HG02588 (cell line): Measurements from ENCODE around the gene LRP1B.
"Not testable (repeated sequence)": the region's sequence is repeated elsewhere in the genome, so short reads cannot be mapped to it uniquely, and the experiment has no call there.

Experiments used
- ATAC-seq: cut with Tn5 transposase; IDR thresholded peaks from one replicate; pipeline ENCODE4 v1.9.1; 2021; ENCODE audit warnings: mild to moderate bottlenecking, moderate library complexity; ENCODE audit not compliant: unreplicated experiment

Gene LRP1B

DNA sequence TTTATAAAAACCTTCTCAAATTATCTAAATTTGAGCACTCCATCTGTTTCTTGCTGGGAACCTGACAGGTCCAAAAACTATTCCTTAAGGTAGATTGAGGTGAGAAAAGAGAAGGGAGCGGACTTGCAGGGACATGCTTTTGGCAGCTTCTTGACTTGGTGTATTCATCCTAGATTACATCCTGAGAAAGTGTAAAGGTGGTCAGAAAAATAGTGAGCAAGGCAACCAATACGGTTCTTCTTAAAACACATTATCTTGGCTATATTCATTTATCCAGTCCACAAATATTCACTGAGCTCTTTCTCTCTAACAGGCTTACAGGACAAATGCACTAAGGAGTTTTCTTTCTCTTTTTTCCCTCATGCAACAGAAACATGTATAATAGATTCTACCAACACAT lies 230.0 kb downstream of the LRP1B start:
- ATAC-seq = no peak

DNA sequence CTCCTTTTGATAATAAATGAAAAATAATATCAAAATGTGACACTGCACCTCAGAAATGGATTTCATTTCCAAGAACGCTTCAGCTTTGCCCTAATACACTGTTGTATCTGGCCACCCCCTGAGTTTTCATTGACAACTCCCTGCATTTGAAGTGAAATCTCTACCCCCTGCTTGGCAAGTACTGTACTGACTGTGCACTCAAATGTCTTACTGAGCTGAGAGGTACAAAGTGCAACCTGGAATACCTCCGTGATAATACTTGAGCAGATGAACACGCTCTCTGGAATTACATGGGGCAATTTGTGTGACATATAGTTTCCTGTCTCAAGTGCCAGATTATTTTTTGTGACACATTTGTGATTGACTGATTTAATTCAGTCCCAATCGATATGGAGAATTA lies 231.1 kb downstream of the LRP1B start:
- ATAC-seq = no peak

DNA sequence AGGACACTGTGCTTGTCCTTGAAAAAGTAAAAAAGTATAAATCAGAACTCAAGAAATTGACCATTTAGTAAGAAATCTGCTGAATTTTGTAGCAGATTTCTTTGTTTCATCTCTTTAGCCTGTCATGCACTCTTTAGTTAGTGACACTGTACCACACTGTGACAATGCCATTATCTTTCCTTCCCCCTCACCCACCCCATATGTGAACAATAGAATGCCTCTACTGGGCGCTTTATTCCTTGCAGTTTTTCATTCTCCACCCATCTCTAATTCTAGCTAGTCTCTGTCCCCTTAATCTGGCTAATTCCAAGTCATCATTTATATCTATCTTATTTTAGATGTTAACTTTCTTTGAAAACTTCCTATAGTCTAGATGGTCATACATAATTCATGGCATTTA lies 241.0 kb downstream of the LRP1B start:
- ATAC-seq = no peak

DNA sequence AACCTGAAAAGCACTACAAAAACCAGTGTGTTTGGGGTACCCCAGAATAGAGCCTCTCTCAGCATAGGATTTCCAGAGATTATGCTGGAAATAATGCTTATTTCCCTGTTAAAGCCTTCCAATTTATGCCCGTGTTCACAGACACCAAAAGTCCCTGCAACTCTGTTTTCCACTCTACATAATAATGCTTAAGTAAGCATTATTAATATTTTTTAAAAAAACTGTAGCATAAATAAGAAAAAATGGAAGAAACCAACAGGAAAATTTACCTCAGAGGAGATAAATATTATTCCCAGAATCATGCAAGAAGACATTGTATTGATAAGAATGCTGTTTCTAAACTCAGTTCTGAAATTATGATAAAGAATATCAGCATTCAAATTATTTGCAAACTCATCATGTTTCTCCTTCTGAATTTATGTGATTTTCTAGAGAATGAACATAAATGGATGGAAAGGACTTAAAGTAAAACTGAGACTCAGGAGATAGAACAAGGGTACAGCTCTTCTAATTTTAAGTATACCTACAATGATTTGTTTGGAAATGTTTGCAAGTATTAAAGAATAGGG lies 241.7 kb downstream of the LRP1B start:
- ATAC-seq = no peak

DNA sequence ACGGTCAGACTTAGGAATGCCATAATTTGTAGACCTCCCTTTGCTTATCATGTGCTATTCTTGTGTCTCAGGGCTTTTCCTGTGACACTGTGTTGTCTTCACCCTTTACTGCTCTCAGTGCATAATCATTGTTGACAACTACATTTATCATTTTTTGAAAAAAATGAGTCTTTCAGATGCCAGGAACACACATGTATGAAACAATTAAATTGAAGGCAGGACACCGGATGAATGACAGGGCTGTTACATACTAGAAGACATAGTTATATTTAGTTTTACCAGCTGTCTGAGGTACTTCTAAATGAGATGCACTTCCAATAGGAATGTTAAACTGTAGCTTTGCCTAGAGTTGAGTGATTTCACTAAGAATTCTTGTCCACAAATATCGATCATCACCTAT lies 243.5 kb downstream of the LRP1B start:
- no peak for ATAC-seq

DNA sequence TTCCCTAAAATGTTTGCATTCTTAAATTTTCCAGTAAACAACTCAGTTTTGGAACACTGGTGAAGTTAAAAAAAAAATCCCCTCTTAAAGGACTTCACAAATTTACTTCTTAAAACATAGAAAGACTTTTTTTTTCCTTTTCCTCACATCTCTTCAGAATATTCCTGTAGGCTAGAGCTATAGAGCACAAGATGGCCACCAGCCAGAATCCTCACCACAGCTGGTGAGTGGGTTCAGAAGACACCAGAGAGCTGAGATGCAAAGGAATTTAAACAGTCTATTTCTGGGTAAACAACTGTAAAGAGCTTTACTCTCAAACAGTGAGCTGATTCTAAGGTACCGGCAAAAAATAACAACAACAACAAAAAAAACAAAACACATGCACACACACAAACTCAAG lies 252.8 kb downstream of the LRP1B start:
- ATAC-seq = no peak

DNA sequence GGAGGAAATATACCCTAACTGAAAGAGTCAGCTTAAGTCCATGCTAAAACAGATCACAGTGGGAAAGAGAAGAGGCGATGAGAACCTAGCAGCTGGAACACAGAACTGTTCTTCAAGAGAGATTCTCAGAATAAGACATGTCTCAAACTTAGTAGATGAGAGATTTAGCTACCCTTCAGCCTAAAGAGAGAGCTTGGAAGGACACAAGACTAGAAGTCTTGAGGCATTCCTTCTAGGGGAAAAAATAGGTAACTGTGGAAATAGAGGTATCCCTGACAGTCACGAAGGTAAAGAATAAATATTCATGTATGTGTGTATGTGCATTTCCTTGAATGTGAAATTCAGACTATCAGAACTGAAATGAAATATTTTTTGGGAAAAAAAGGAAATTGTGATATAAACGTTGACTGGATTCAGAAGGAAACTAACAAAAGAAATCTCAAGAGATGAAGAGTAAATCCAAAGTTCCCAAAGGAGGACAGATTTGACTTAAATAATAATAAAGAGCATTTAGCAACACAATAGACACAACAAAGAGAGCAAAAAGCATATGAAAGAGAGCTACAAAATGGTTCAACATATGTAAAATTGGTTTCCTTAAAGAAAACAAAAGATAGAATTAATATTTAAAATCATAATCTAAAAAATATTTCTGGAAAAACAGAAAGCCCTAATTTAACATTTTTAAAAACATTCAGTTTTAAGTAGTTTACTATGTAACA lies 258.7 kb downstream of the LRP1B start:
- no peak for ATAC-seq

DNA sequence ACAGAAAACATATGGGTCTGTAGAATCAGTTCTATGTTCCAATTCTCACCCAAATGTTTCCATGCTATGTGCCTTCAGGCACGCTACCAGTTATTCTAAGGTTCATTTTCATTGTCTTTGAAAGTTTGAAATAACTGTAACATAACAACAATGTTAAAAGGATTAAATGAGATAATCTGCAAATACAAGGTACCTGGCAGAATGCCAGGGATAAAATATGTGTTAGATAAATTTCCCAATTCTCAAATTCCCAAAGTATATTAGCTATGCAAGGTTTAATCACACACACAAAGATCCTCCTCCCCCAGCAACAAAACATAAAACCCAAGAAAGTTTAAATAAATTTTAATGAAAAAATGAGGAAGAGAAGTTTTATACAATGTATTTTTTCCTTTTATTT lies 261.2 kb downstream of the LRP1B start:
- ATAC-seq = no peak

DNA sequence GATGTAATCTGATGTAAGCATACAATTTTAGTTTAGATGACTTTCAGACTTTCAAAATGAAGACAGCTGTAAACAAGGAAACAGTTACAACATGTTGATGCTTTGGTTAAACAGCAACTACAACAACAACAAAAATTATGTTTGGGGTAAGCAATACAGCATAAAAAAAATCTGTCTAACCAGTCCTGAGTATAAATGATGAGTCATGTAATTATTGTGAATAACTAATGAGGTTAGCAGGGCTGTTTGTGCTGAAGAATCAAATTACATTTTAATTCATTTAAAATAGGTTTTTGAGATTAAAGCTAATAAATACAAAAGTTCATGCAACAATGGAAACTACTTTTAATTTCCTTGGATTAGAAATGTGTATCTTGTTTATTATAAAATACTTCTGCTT lies 266.9 kb downstream of the LRP1B start:
- ATAC-seq = no peak

DNA sequence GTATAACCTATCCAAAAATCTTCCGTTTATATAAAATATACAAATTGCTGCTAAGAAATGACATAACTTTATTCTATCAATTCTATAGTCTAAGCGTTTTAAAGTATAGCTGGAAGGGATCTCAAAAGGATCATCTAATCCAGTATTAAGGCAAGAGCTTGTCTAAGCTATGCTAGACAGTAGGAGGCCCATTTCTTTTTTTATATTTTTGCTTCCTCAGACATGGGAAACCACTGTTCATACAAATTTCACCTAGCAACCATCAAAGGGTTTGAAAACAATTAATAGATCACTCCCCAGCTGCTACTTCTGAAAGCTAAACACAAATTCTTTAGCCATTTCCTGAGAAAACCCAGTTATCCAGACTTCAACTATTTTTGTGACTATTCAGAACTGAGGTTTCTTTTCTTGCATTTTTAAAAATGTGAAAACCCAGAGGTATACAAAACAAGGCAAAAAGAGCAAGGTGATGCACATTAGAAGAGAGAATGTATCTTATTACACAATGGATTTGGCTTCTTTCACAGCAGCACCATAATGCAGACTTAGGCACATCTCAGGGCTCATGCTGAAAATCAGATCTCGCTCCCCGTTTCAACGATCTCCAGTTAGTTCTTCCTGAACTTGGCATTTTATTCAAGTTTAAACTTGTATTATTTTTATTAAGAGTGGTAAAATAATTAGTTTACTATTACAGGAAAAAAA lies 274.4 kb downstream of the LRP1B start:
- ATAC-seq = no peak

DNA sequence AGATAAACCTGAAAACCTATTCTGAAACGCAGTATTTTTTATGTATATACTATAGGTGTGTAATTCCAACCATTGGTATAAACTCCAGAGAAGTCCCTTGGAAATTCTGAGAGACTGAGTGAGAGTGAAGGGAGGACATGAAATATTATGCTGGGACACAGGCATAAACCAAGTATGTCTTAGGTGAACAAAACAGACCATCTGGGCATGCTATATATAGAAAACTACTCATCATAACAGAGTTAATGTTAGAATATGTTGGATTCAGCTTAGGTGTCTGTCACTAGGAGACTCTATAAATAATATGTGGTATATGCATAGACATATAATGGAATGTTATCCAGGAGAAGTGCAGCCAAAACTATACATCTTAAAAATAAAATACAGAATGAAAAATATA lies 282.6 kb downstream of the LRP1B start:
- ATAC-seq = no peak

DNA sequence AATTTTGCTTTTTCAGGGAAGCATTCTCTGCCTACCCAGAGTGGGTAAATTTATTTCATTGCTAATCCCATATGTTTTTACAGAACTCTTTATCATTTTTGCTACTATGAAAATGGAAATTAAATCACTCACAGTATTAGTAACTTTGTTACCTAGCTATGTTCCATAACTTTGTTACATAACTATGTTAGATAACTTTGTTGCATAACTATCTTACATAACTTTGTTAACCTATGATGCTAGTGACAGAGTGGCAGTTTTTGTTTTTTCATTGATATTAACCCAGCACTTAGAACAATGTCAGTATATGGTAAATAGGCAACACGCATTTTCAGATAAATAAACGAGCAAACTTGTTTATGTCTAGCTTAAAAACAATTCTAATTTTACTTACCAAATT lies 286.6 kb downstream of the LRP1B start:
- no peak for ATAC-seq

DNA sequence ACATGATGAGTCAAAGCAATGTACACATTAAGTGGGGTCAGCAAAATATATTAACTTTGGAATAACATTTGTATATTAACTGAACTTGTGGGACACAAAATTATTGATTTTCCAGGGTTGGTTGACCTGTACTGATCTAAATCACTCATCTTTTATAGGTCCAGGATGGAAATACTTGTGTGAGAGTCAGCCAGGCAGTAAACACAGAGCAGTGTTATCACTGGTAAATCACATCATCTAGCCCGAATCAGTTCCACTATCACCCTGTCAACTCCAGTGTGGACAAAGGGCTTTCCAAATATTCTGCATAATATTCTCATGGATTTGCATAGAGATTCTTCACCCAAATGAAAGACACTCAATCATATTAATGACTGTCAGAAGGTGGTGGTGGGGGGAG lies 295.7 kb downstream of the LRP1B start:
- ATAC-seq = no peak

DNA sequence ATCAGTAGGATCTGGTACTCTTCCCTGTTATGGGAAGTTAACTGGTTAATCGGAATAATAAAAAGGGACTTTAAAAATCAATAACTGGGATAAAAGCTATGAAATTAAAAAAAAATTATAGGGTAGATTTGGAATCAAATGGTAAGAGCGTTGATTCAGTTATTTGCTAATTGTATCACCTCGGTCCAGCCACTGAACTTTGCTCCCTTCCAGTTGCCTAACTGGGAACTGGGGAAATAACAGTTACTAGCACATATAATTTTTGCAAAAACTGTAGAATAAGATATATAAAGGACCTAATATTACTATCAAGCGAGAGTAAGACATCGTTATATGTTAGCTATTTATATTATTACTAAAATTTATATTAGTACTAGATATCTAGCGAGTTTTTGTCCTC lies 302.1 kb downstream of the LRP1B start:
- ATAC-seq = no peak

DNA sequence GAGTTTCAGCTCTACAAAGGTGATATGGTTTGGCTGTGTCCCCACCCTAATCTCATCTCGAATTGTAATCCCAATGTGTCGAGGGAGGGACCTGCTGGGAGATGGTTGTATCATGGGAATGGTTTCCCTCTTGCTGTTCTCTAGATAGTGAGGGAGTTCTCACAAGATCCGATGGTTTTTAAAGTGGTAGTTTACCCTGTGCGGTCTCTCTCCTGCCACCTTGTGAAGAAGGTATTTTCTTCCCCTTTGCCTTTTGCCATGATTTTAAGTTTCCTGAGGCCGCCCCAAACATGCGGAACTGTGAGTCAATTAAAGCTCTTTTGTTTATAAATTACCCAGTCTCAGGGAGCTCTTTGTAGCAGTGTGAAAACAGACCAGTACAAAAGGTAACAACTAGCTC lies 306.0 kb downstream of the LRP1B start:
- ATAC-seq = no peak

DNA sequence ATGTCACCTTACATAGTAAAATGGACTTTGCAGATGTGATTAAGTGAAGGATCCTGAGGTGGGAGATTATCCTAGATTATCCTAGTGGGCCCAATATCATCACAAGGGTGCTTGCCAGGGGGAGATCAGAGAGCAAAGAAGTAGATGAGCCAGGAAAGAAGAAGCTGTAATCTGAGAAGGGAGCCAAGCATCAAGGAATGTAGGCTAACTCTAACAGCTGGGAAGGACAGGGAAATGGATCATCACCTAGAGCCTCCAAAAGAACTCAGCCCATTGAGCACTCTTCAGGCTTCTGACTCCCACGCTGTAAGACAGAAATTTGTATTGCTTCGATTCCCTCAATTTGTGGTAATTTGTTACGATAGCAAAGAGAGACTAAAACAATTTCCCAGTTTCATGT lies 309.9 kb downstream of the LRP1B start:
- no peak for ATAC-seq

DNA sequence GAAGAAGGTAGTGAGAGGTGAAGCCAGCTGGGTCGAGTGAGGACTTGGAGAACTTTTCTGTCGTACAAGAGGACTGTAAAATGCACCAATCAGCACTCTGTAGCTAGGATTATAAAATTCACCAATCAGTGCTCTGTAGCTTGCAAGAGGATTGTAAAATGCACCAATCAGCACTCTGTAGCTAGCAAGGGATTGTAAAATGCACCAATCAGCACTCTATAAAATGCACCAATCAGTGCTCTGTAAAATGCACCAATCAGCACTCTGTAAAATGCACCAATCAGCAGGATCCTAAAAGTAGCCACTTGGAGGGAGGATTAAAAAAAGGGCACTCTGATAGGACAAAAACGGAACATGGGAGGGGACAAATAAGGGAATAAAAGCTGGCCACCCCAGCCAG lies 315.5 kb downstream of the LRP1B start:
- ATAC-seq = not testable (repeated sequence)

DNA sequence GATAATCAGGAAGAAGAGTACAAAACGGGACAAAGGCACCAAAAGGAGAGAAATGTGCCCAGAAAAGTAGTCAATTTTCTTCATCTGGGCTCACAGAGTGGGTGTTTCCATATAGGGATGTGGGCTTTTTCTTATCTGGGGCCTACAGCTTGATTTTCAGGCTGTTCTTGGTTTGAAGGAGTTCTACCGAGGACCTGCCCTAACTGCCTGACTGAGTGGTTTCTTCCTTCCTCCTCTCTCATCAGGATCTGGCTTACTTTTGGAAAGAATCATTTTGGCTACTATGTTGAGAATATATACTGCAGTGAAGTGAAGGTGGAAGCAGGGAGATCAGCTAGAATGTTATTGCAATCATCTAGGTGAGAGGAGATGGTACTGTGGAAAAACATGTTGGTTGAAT lies 316.7 kb downstream of the LRP1B start:
- ATAC-seq = no peak

DNA sequence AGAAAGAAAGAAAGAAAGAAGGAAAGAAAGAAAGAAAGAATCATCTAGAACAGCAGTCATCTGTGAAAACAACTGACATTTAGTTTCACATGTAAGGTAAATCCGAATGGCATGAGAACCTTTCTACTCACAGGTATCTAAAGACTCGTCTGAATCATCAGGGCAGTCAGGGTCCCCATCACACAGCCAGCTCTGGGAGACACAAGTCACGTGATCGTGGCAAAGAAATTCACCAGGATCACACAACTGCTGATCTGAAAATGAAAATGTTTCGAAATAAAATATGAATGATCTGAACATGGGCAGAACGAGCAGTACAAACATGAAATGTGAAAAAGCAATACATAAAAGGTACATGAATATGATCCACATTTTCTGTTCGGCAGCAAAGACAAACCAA lies 320.7 kb downstream of the LRP1B start:
- no peak for ATAC-seq

DNA sequence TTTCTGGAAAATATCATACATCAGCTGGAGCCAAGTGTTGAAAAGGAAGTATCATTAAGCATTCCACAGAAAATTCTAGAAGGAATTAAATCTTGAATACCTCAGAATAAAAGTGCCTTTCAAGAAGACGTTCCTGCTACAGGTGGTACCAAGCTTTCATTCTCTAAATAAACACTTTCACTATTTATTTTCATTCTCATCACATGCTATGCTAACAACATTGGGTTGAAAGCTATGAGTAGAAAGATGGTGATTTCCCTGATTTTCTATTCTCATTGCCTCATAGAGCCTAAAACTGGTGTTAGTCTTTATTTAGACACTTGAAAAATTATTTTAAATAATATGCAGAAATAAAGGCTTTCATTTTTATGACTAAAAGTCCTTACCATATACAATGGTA lies 324.7 kb downstream of the LRP1B start:
- peak; percentile 60 for ATAC-seq

DNA sequence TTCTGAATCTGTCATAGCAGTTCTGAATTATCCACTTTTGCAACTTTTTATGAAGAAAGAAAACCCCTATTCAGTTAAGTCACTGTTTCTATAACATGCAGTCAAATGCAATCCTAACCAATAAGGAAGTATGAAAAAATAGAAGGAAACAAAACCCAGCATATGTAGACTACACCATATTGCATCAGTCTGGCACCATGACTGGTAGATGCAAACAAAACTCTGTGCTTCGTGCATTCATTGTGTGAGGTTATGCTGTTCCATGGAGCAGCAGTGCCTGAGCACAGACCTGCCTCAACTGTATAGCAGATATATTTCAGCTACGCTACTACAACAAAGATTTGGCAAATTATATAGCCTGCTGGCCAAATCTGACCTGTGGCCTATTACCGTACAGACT lies 325.5 kb downstream of the LRP1B start:
- ATAC-seq = no peak

DNA sequence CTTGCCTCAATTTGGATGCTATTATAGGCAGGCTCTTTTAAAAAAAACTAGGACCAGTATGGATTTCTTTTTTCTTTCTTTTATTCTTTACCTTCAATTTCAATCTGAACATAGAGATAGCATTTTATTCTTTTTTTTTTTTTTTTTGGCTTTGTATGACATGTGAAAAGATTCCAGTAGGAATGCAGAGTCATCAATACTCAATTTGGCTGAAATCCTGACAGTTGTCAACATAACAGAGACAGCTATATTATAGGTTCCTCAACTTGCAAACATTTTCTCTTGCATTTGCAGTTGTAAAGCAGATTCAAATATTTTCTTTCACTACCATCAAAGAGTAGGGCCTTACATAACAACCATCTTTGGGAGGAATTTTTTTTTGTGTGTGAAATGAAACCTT lies 334.4 kb downstream of the LRP1B start:
- no peak for ATAC-seq

DNA sequence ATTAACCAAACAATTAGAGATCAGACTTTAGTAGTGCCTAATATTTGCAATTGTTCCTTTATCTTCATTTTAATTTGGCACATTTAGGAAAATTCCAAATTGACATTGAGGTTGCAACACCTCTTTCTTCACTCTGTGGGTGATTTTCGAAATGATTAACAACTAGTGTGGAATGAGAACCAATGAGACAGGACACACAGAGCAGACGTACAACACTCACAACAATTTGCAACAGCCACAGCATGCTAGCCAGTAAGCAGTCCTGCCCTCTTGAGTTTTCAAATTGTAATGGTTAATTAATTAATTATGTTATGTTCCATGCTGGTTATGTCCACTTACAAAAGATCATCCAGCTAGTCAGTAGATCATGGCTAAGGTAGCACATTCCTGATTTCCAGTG lies 339.3 kb downstream of the LRP1B start:
- no peak for ATAC-seq
